Testis (tissue), 3 donors: Measurements from ENCODE around the gene TUBG2. TPM values are rescaled to one million over a fixed set of nuclear protein-coding genes. Genes with fewer than 3 reads are reported as not detected.

Experiments used
- DNase-seq: peaks from one replicate; pipeline ENCODE4 v3.0.0-alpha.2; 2019
- H3K27ac ChIP-seq, 2 donors: fragments of 200-600 bp; sonication (generic); one replicate each; pipeline ENCODE4 v1.5.1; 2019
- H3K27me3 ChIP-seq: fragments of 200-600 bp; sonication (generic); one replicate; pipeline ENCODE4 v1.5.1; 2019
- H3K36me3 ChIP-seq: fragments of 200-600 bp; sonication (generic); one replicate; pipeline ENCODE4 v1.5.1; 2017; ENCODE audit warnings: low read depth; ENCODE audit errors: missing control alignments
- H3K4me1 ChIP-seq: fragments of 200-600 bp; sonication (generic); one replicate; pipeline ENCODE4 v1.5.1; 2019
- H3K4me3 ChIP-seq, 2 donors: fragments of 200-600 bp; sonication (generic); one replicate each; pipeline ENCODE4 v1.5.1; 2017 to 2019
- H3K9me3 ChIP-seq: fragments of 200-600 bp; sonication (generic); one replicate; pipeline ENCODE4 v1.5.1; 2017
- POLR2A ChIP-seq: fragments of 450-650 bp; IDR thresholded peaks from one replicate; pipeline ENCODE4 v1.6.1; 2017; ENCODE audit warnings: antibody characterized with exemption, mild to moderate bottlenecking, moderate library complexity
- WGBS, 2 donors: methylation state at CpG; one replicate each; pipeline ENCODE4 v1.1.5; 2018; 5-methylcytosine and 5-hydroxymethylcytosine counted together
- intact Hi-C: fragments of 100-400 bp; cut with DNase I; formaldehyde crosslinking; loops from one replicate; pipeline ENCODE4 v1.15.1; 2023; ENCODE audit warnings: low total_unique reads
- polyA plus RNA-seq: library from polyadenylated mRNA; stranded (reverse); fragments of 350-450 nt; fragmentation: Illumina TruSeq; extraction: RNeasy Lipid Tissue Mini Kit (QIAGEN cat#74804); gene quantifications from one replicate; pipeline ENCODE4 v1.2.3, GENCODE V29; 2014; ENCODE audit warnings: low read depth, low replicate concordance; ENCODE audit not compliant: insufficient read depth
- total RNA-seq, 2 donors: library from RNA; depleted of rRNA; stranded (reverse); fragments of >200 nt; gene quantifications; one replicate each; pipeline ENCODE4 v1.2.3, GENCODE V29; 2016
- TF ChIP-seq, protein P1 (sequence below), 3 experiments: fragments of 450-650 bp in 2 of 3; fragments of 200-600 bp in 1 of 3; sonication (generic) in 1 of 3; IDR thresholded peaks; one replicate each; pipeline ENCODE4 v1.5.1; 2016 to 2019; ENCODE audit warnings: antibody characterized with exemption in 3 of 3, mild to moderate bottlenecking in 2 of 3, moderate library complexity in 1 of 3

The TUBG2 gene
- total and polyA plus RNA-seq, 3 donors from 2014 or later = 30.6 to 57.5 (median 50.4) TPM

DNA sequence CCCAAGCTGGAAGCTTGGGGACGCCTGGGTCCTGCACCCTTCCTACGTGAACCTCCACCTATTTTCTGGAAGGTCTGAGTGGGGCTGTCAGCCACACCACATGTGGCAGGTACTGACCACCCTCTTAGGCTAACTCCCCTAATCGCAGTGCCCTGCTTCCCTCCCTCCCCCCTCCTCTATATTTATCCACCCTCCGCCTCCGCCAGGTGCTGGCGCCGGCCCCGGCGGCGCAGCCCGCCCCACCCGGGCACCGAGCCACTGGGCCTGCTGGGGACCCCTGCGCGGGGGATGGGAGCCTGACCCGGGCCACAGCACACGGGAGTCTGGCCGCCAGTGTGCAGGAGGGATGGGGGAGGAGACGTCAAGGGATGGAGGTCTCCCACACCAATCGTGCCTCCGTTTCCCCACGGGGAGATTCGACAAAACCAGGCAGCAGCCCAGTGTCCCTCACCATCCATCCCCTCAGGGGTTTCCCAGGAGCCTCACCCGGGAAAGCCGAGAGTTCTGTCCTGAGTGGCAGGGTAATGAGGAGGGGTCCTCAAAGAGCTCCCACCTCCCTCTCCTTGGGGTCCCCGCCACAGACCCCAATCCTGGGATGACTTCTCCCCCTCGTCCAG, 16.4 kb downstream of the TUBG2 start:
- intact Hi-C loops = loop anchor here (10.0 kb wide), 1 partner anchor 101 kb away; the partner anchor contains the start of gene PSMC3IP
- Histone ChIP-seq H3K27me3 (no peaks in the 10 kb centered on the region), H3K36me3 (no peaks in the 10 kb centered on the region), H3K4me1 (peaks cover 71% of the 10 kb centered on the region), H3K4me3 (peak overlapping the region; percentile 89 to 91), H3K9me3 (no peaks in the 10 kb centered on the region), H3K27ac (peak overlapping the region; percentile 90 to 91)
- TF ChIP-seq, protein P1, sequence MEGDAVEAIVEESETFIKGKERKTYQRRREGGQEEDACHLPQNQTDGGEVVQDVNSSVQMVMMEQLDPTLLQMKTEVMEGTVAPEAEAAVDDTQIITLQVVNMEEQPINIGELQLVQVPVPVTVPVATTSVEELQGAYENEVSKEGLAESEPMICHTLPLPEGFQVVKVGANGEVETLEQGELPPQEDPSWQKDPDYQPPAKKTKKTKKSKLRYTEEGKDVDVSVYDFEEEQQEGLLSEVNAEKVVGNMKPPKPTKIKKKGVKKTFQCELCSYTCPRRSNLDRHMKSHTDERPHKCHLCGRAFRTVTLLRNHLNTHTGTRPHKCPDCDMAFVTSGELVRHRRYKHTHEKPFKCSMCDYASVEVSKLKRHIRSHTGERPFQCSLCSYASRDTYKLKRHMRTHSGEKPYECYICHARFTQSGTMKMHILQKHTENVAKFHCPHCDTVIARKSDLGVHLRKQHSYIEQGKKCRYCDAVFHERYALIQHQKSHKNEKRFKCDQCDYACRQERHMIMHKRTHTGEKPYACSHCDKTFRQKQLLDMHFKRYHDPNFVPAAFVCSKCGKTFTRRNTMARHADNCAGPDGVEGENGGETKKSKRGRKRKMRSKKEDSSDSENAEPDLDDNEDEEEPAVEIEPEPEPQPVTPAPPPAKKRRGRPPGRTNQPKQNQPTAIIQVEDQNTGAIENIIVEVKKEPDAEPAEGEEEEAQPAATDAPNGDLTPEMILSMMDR (IDR thresholded peaks at IDR 0.05) = no peak
- TF ChIP-seq POLR2A = no peak
- DNase-seq = no peak
- WGBS, 2 donors = 0 to 1% methylated on average over 3 to 27 of the region's 27 CpGs

DNA sequence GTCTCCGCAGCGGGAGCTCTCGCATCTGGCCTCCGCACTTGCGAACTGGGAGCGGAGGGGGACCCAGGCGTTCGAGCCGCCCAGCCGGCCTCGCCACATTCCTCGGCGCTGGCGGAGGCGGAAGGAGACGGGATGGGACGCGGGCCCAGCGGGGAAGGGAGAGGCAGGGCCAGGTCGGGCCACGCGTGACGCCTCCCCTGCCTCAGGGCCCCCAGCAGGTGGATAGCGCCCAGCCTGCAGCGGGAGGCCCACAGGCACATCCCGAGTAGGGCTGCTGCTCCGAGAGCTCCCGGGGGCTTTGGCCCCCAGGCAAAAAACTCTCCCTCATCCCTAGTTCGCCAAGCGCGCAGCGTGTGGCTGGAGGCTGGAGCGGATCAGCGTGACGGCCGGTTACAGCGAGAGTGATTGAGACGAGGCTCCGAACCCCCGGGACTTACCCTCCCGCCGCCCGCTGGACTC, 16.9 kb downstream of the TUBG2 start:
- Histone ChIP-seq H3K36me3 (no peaks in the 10 kb centered on the region), H3K4me1 (peaks cover 71% of the 10 kb centered on the region), H3K4me3 (peak overlapping the region; percentile 89 to 91), H3K27ac (peak overlapping the region; percentile 90 to 91), H3K9me3 (no peaks in the 10 kb centered on the region), H3K27me3 (no peaks in the 10 kb centered on the region)
- intact Hi-C loops = loop anchor here (10.0 kb wide), 1 partner anchor 101 kb away; the partner anchor contains the start of gene PSMC3IP
- WGBS, 2 donors = 0% methylated on average over 39 of the region's 43 CpGs; no CpG with 5 or more reads in 1 of the 2 donors
- peak; percentile 36 for DNase-seq
- TF ChIP-seq, protein P1 (IDR thresholded peaks at IDR 0.05) = no peak
- TF ChIP-seq POLR2A = no peak

DNA sequence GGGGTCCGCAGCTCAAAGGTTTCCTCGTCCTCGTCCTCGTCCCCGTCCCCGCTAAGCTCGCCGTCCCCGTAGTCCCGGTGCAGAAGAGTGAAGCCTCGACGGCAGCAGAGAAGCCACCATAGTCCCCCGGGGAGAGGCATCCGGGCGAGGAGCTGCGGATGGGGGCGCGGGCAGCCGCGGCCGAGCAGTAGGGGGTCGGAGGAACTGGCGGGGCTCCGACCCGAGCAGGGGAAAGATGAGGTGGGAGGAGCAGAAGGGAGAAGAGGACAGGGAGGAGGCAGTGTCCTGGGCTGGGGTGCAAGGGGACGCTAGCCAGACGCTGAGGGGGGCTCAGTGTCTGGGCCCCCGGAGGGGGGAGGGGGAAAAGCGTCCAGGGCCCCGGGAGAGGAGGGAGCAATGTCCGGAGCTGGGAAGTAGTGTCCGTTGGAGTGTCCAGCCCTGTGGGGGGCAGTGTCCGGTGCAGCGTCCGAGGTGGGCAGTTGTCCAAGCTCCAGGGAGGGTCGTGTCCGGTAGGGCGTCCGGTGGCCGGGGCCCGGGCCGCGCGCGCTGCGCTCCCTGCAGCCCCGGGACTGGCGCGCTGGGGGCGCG, 17.4 kb downstream of the TUBG2 start, which contains the start of gene PLEKHH3:
TSS of gene PLEKHH3 (minus strand) at position 571 of the 588 bp plus-strand sequence. CDS start at position 140, 431 bp downstream.
- Histone ChIP-seq H3K27me3 (no peaks in the 10 kb centered on the region), H3K36me3 (no peaks in the 10 kb centered on the region), H3K4me1 (peaks cover 75% of the 10 kb centered on the region), H3K27ac (peak within 1 kb of the TSS; percentile 95 to 96), H3K9me3 (no peaks in the 10 kb centered on the region), H3K4me3 (peak within 1 kb of the TSS; percentile 89 to 91)
- peak; percentile 55 for TF ChIP-seq POLR2A
- TF ChIP-seq, protein P1 (IDR thresholded peaks at IDR 0.05) = peak in 1 of 3 experiments; percentile 9
- 0 to 1% methylated on average over 34 to 37 of the region's 51 CpGs for WGBS, 2 donors
- no peak for DNase-seq
- intact Hi-C loops = loop anchor here (10.0 kb wide), 1 partner anchor 102 kb away; the partner anchor contains the start of gene PSMC3IP

DNA sequence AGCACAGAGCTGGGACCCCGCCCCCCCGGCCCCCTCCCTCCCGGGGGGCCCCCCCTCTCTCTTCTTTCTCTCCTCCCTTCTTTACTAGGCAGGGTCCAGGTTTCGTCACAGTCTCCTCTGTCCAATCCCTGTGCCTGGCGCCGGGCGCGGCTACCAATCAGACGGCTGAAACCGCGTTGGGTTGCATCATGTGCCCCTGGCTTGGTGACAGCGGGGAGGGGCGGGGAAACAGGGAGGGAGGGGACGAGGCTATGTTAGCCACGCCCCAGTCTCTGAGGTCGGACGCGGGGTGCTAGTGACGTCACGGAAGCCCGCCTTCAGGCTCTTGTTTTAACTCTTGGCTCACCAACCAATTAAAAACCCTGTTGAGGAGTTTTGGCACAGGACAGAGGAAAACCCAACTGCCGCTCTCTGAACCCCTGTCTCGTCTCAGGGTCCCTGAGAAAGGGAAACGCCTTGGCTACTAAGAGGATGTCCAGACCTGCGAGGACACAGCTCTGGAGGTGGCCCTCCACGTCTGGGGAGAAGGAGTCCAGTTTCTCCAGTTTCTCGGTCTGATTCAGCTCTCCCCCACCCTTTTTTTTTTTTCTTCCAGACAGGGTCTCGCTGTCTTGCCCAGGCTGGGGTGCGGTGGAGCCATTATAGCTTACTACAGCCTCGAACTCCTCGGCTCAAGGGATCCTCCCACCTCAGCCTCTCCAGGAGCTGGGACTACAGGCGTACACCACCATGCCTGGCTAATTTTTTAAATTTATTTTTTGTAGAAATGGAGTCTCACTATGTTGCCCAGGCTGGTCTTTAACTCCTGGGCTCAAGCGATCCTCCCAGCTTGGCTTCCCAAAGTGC, 18.2 kb downstream of the TUBG2 start:
- H3K4me3 ChIP-seq = peak overlapping the region; percentile 89 to 91
- no peaks in the 10 kb centered on the region for H3K9me3 ChIP-seq
- peak; percentile 99 for DNase-seq
- peaks cover 72% of the 10 kb centered on the region for H3K4me1 ChIP-seq
- H3K36me3 ChIP-seq = no peaks in the 10 kb centered on the region
- H3K27me3 ChIP-seq = no peaks in the 10 kb centered on the region
- H3K27ac ChIP-seq = peak overlapping the region; percentile 95 to 96
- intact Hi-C loops = loop anchor here (10.0 kb wide), 1 partner anchor 102 kb away; the partner anchor contains the start of gene PSMC3IP
- TF ChIP-seq POLR2A = no peak
- TF ChIP-seq, protein P1 (IDR thresholded peaks at IDR 0.05) = no peak
- WGBS, 2 donors = 0 to 1% methylated on average over 19 to 33 of the region's 33 CpGs
